H1 (cell line): Measurements from ENCODE around the gene OMP. TPM values are rescaled to one million over a fixed set of nuclear protein-coding genes. Genes with fewer than 3 reads are reported as not detected.

Experiments
- E2F6 ChIP-seq: IDR thresholded peaks from 2 replicates; pipeline ENCODE4 v1.6.1; 2012; ENCODE audit warnings: inconsistent platforms
- GABPA ChIP-seq: IDR thresholded peaks from 2 replicates; pipeline ENCODE4 v1.6.1; 2011; ENCODE audit warnings: mild to moderate bottlenecking, low read length, moderate library complexity, borderline replicate concordance; ENCODE audit not compliant: insufficient read depth
- HDAC6 ChIP-seq: IDR thresholded peaks from one replicate; pipeline ENCODE4 v1.7.1; 2012; ENCODE audit warnings: low read depth, mild to moderate bottlenecking, inconsistent platforms, low read length, moderate library complexity
- KDM5A ChIP-seq: fragments of 200-600 bp; IDR thresholded peaks from 2 replicates; pipeline ENCODE4 v1.7.1; 2012; ENCODE audit warnings: mild to moderate bottlenecking, low read length, inconsistent platforms, mixed read lengths
- RFX5 ChIP-seq: IDR thresholded peaks from 2 replicates; pipeline ENCODE4 v1.6.1; 2011; ENCODE audit warnings: low read depth, low read length, improper control_type of control experiment, borderline replicate concordance
- SIX5 ChIP-seq: IDR thresholded peaks from 2 replicates; pipeline ENCODE4 v1.6.1; 2011; ENCODE audit warnings: mild to moderate bottlenecking, low read depth, low read length
- polyA plus RNA-seq, 7 experiments: library from polyadenylated mRNA; depleted of rRNA in 3 of 7; stranded (reverse) in 5 of 7; unstranded in 2 of 7; fragments of >200 nt in 5 of 7; fragments of 200-250 nt in 2 of 7; gene quantifications; 1 replicate in 5 of 7; 2 replicates in 1 of 7; 4 replicates in 1 of 7; pipeline versions ENCODE4 v1.2.1 to v1.2.3, GENCODE V29; 2011 to 2013; ENCODE audit warnings: missing spikeins in 2 of 7, mixed read lengths in 2 of 7
- total RNA-seq: library from RNA; stranded (reverse); fragmentation: NEBNext Ultra II Directional; extraction: Animal tissue kit (Norgen Biotek cat#: 25700); gene quantifications from 2 replicates; pipeline ENCODE4 v1.2.1, GENCODE V29; 2021

Gene OMP
- total and polyA plus RNA-seq, 2 of the 8 experiments (the other 6 are each of a cell fraction or from before 2014, with no cell fraction given) = not detected

GRCh38 chr11:77055101-77055561 lies 47.5 kb upstream of the OMP start (continued):
- TF ChIP-seq HDAC6 = no peak
- TF ChIP-seq RFX5 = no peak
- no peak for TF ChIP-seq SIX5
- TF ChIP-seq E2F6 = no peak
- no peak for TF ChIP-seq KDM5A
- TF ChIP-seq GABPA = no peak
- TF ChIP-seq, all 59 proteins: peak for 0
